HG03175 (cell line): ENCODE measurements around the gene PRKAA2.
"Not testable (repeated sequence)": the region's sequence is repeated elsewhere in the genome, so short reads cannot be mapped to it uniquely, and the experiment has no call there.

ENCODE experiments used
- ATAC-seq: cut with Tn5 transposase; IDR thresholded peaks from one replicate; pipeline ENCODE4 v1.9.1; 2021; ENCODE audit warnings: mild to moderate bottlenecking, moderate library complexity; ENCODE audit not compliant: unreplicated experiment

The PRKAA2 gene

DNA sequence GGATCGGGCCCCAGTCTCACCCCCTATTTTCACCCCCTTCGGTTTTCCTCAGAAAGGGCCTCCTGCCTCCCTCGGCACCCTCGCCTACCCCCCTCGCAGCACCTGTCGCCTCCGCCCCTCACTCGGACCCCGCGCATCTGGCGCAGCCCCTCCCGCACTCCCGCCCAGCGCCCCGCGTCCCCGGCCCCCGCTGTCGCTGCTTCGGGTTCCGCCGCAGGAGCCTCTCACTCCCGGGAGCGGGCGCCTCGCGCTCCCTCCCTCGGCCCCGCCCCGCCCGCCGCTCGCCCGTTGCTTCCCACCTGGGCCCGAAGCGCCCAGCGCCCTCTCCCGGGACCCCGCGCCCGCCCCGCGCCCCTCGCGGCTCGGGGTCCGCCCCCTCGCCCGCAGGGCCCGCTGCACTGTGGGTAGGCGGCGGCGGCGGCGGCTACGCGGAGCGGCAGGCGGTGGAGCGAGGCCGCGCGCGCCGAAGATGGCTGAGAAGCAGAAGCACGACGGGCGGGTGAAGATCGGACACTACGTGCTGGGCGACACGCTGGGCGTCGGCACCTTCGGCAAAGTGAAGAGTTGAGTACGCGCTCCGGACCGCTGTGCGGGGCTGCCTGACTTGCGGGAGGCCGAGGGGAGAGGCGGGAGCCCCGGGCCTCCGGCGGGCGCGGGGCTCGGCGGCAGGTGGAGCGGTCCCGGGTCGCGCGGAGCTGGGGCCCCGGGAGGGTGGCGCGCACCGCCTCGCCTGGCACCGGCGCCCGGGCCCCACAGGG is at the start of gene PRKAA2:
TSS of gene PRKAA2 (plus strand) at position 396 of the 758 bp plus-strand sequence. CDS start at position 470, 74 bp downstream.
- no peak for ATAC-seq

GRCh38 chr1:56595397-56596191 is 49.5 kb upstream of the PRKAA2 start:
- not testable (repeated sequence) for ATAC-seq

DNA sequence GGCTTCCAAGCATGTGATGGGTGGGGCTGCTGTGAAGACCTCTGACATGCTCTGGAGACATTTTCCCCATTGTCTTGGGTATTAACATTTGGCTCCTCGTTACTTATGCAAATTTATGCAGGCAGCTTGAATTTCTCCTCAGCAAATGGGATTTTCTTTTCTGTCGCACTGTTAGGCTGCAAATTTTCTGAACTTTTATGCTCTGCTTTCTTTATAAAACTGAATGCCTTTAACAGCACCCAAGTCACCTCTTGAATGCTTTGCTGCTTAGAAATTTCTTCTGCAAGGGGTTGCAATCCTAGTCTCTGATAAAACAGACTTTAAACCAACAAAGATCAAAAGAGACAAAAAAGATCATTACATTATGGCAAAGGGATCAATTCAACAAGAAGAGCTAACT is 35.0 kb upstream of the PRKAA2 start:
- ATAC-seq: not testable (repeated sequence)

- not testable (repeated sequence) for ATAC-seq
Observed at GRCh38 chr1:56610770-56611169, 34.3 kb upstream of the PRKAA2 start.

- no peak for ATAC-seq
Observed at GRCh38 chr1:56617141-56617540, 28.0 kb upstream of the PRKAA2 start.

DNA sequence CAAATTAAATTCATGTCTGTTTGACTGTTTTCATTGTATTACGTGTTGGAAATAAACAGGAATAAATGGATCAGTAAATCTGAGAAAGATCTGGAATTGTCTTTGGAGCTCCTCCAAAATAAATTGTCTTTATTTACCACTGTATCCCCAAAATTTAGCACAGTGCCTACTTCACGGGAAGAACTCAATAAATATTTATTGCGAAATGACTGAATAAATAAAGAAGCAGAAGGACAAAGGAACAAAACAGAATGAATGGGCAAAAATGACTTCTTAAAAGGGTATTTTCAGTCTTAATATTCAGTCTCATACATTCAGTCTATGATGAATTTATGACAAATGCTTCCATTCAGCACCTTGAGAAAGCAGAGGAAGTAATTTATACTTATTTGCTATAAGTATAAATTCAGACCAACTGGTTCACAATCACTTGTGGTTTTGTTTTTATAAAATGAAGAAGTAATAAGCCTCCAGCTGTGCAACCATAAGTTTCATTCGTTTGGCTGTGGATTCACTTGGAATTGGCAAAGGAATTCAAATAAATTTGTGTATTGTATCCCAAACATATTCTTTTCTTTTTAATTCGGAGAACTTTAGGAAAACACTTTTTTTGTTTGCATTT is 19.2 kb upstream of the PRKAA2 start:
- no peak for ATAC-seq

DNA sequence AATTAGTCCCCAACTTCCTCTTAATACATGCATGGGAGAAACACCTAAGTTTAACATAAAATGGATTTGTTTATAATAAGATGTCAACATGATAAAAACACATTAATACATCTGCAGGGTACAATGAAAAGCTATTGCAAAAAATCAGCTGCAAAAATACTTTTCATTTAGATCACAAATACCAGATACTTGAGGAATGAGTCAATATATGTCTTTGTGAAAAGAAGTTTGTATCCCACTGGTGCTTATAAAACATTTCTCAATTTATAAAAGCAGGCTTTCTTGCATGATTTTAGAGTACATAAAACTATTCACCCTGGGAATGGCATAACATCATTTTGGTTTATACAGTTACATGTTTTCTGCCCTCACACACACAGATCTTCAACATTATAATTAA is 18.6 kb upstream of the PRKAA2 start:
- ATAC-seq: no peak

DNA sequence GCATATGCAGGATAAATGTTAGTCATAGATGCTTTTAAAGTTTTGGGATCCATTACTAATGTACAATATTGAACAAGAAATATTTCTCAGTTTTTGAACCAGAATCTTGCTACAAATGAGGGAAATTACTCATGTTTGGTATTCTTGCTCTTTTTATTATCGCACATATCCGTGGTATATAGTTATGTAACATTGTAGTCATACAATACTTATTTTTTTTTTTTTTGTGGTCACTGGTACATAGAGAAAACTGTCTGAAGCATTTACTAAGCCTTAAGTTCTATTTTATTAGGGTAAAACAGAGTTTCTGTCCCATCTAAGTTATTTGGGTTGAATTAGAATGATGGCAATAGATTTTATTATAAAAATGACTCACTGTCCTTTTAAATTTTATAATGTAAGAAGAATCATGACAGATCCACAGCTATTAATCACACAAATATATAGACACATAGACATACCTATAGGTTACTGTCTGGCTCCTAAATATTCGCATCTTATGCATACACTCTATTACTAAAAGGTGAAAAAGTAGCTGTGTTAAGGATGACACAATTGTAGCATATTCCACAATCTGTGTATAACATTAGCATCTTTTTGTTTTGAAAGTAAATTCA is 18.0 kb upstream of the PRKAA2 start:
- ATAC-seq: no peak

GRCh38 chr1:56627636-56628039 is 17.5 kb upstream of the PRKAA2 start:
- ATAC-seq: no peak

GRCh38 chr1:56630786-56631185 is 14.3 kb upstream of the PRKAA2 start:
- ATAC-seq: no peak

DNA sequence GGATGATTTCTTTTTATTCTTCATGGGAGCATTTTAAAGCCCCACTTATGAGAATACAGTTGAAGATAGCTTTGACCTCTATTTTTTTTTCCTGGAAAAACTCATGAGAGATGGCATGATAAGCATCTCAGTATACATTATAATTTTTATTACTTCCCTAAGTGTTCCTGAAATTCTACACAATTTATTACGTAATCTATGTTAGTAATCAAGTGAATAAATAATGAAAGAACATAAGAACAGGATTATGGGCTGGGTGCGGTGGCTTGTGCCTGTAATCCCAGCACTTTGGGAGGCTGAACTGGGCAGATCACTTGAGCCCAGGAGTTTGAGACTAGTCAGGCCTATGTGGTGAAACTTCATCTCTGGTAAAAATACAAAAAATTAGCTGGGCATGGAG is 13.2 kb upstream of the PRKAA2 start:
- ATAC-seq: no peak

DNA sequence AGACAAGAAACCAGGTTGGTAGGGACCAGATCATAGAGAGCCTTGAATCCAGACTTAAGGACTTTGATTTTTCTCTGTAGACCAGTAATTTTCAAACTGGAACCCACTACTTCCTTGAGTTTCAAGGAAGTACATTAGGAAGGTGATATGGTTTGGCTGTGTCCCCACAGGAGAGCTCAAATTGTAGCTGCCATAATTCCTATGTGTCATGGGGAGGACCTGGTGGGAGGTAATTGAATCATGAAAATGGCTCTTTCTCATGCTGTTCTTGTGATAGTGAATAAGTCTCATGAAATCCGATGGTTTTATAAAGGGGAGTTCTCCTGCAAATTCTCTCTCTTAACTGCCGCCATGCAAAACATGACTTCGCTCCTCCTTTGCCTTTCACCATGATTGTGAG is 10.1 kb upstream of the PRKAA2 start:
- no peak for ATAC-seq

DNA sequence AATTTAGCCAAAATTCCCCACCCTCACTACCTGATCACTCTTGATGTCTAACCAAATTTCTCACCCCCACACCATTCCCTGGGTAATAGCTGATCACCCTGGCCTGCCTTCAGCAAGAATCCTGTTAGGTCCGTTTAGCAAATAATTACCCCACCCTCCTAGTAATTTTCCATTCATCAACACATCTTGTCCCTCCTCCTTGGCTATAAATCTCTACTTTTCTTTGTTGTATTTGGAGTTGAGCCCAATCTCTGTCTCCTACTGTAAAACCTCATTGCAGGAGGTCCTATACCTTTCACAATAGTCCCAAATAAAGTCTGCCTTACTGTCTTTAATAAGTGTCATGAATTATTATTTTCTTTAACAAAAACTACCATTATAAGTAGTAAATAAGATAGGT is 6.9 kb upstream of the PRKAA2 start:
- no peak for ATAC-seq

GRCh38 chr1:56639211-56639610 is 5.9 kb upstream of the PRKAA2 start:
- no peak for ATAC-seq

DNA sequence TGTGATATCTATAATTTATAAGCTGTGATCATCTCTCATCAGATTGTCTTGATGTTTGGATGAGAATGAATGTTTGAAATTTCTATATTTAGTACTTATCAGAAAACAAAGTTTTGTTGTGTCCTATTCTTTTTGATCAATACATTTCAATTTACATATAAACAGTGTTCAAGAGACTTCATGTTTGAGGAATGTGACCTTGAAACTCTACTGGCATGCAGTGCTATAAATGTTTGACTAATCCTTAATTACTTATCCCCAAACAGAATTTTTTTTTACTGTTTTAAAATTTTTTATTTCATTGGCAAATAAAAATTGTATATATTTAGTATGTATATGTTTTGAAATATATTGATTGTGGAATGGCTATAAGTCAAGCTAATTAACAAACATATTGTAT is 1.5 kb upstream of the PRKAA2 start:
- ATAC-seq: no peak

- no peak for ATAC-seq
Observed at GRCh38 chr1:56644064-56644918, 823 bp upstream of the PRKAA2 start.

GRCh38 chr1:56645677-56646305 is 677 bp downstream of the PRKAA2 start:
- no peak for ATAC-seq

- ATAC-seq: no peak
Observed at GRCh38 chr1:56646611-56647010, 1.5 kb downstream of the PRKAA2 start.

DNA sequence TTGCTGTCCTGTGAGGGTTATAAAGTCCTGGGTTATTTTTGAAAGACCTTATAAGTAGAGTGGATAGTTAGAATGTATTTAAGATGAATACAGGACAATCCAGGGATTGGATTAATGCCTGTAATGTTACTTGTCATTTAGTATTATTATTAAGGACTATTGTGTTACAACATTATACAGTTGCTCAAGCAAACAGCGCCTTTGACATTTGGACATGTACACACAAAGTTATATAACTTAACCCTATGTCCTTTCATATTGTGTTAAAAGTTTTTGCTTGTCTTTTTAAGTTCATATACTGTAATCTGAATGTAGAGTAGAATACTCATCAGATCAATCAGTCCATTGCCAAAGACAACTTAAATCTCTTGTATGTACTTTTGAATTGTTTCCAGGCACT is 2.0 kb downstream of the PRKAA2 start:
- no peak for ATAC-seq

- ATAC-seq: no peak
Observed at GRCh38 chr1:56648546-56648945, 3.4 kb downstream of the PRKAA2 start.
